Endothelial cell of umbilical vein (primary cell): ENCODE results near the gene GNL2.

Experiments
- CTCF ChIP-seq, 2 donors: IDR thresholded peaks; 1 replicate in 1 of 2; 2 replicates in 1 of 2; pipeline ENCODE4 v1.5.1; 2011; ENCODE audit warnings: low read length in 2 of 2, mild to moderate bottlenecking in 2 of 2, moderate library complexity in 2 of 2, control low read depth in 1 of 2, inconsistent platforms in 1 of 2, low read depth in 1 of 2; ENCODE audit not compliant: insufficient read depth in 1 of 2; ENCODE audit errors: extremely low read depth in 1 of 2
- EZH2 ChIP-seq: IDR thresholded peaks from 2 replicates; pipeline ENCODE4 v1.6.1; 2012; ENCODE audit warnings: borderline replicate concordance, low read depth, mild to moderate bottlenecking, moderate library complexity, low read length, inconsistent platforms; ENCODE audit not compliant: severe bottlenecking
- FOS ChIP-seq: IDR thresholded peaks from 2 replicates; pipeline ENCODE4 v1.6.1; 2011; ENCODE audit warnings: mild to moderate bottlenecking, low read length, moderate library complexity, borderline replicate concordance; ENCODE audit not compliant: insufficient read depth
- GATA2 ChIP-seq: IDR thresholded peaks from 2 replicates; pipeline ENCODE4 v1.7.0; 2011; ENCODE audit warnings: low read depth, mild to moderate bottlenecking, moderate library complexity, mixed read lengths, low read length; ENCODE audit not compliant: insufficient read length, insufficient read depth
- JUN ChIP-seq: IDR thresholded peaks from 2 replicates; pipeline ENCODE4 v1.6.1; 2011; ENCODE audit warnings: borderline replicate concordance, low read depth; ENCODE audit not compliant: insufficient read length, insufficient read depth
- MAX ChIP-seq: IDR thresholded peaks from 2 replicates; pipeline ENCODE4 v1.6.1; 2011; ENCODE audit not compliant: insufficient read depth, insufficient read length
- POLR2A ChIP-seq: IDR thresholded peaks from 2 replicates; pipeline ENCODE4 v1.6.1; 2012; ENCODE audit warnings: low read depth, mild to moderate bottlenecking, control low read depth, low read length
- POLR2AphosphoS5 ChIP-seq: IDR thresholded peaks from 2 replicates; pipeline ENCODE4 v1.6.1; 2012; ENCODE audit warnings: low read depth, mild to moderate bottlenecking, control low read depth, low read length, moderate library complexity; ENCODE audit not compliant: insufficient read depth

GRCh38 chr1:37621326-37621870 lies 25.7 kb upstream of the GNL2 start:
- TF ChIP-seq EZH2 (no peak), CTCF (IDR thresholded peaks at IDR 0.05; ENCODE audit: extremely low read depth in 1 of 2, insufficient read depth in 1 of 2, low read depth in 1 of 2, low read length in 2 of 2) (no peak), POLR2A (no peak), MAX (no peak), POLR2AphosphoS5 (no peak), FOS (no peak), JUN (no peak), GATA2 (no peak)
